ENCODE data around the gene CPLX1. TPM values are rescaled to one million over a fixed set of nuclear protein-coding genes. Genes with fewer than 3 reads are reported as not detected.
A peak's percentile ranks its signal among the peaks of the same experiment; 100 is the strongest.
"Not testable (repeated sequence)": the region's sequence is repeated elsewhere in the genome, so short reads cannot be mapped to it uniquely, and the experiment has no call there.

Gene CPLX1
- total RNA-seq, 5 donors from 2014 or later (not counting 1 experiment from before 2014, with no cell fraction given): 0.73 to 2.6 (median 1.2) TPM

GRCh38 chr4:777520-778262 is 48.2 kb downstream of the CPLX1 start:
- peaks cover 3 to 26% of the 10 kb centered on the region in 2 donors for H3K36me3 ChIP-seq (ENCODE audit: control insufficient read depth in 2 of 2, extremely low read depth in 1 of 2, insufficient read depth in 1 of 2, low read length in 1 of 2)
- no peaks in the 10 kb centered on the region for H3K9me3 ChIP-seq
- H3K4me3 ChIP-seq (ENCODE audit: control insufficient read depth in 1 of 2, extremely low read depth in 1 of 2, low read length in 1 of 2): no peak overlapping the region
- no peak overlapping the region for H3K27ac Mint-ChIP-seq
- whole genome bisulfite sequencing (ENCODE audit: insufficient coverage): no CpG with 5 or more reads among the region's 6 CpGs
- H3K9me3 Mint-ChIP-seq: no peaks in the 10 kb centered on the region
- ATAC-seq (replicated peaks in 1 of 4) (no peak), DNase-seq (no peak)
- peaks cover 36% of the 10 kb centered on the region for H3K36me3 Mint-ChIP-seq
- H3K4me3 Mint-ChIP-seq: peak overlapping the region in 1 of 3 donors; percentile 43
- ChIA-PET POLR2A (interaction anchor here in 1 of 2 donors (0.7 kb wide), 1 partner anchor 571 kb away, joined by 4 read pairs; no protein-coding TSS in a partner anchor), CTCF (no interaction called here)
- H3K27me3 ChIP-seq (replicated peaks in 1 of 2; ENCODE audit: control insufficient read depth in 2 of 2, extremely low read depth in 1 of 2, insufficient read depth in 2 of 2, low read length in 1 of 2): no peaks in the 10 kb centered on the region
- H3K4me1 Mint-ChIP-seq: peaks cover 65 to 74% (median 73%) of the 10 kb centered on the region in 3 donors
- H3K4me1 ChIP-seq (ENCODE audit: control insufficient read depth in 1 of 2, extremely low read depth in 1 of 2, insufficient read depth in 2 of 2, low read length in 2 of 2): peaks cover 10 to 71% of the 10 kb centered on the region in 2 experiments
- no peaks in the 10 kb centered on the region for H3K27me3 Mint-ChIP-seq
- H3K27ac ChIP-seq (ENCODE audit: low read length): no peak overlapping the region

- 98% methylated on average over 7 of the region's 9 CpGs for WGBS (ENCODE audit: insufficient coverage)
- no peaks in the 10 kb centered on the region for H3K9me3 Mint-ChIP-seq
- H3K4me3 ChIP-seq (ENCODE audit: control insufficient read depth in 1 of 2, extremely low read depth in 1 of 2, low read length in 1 of 2): no peak overlapping the region
- H3K27ac ChIP-seq (ENCODE audit: low read length): no peak overlapping the region
- ATAC-seq (replicated peaks in 1 of 4) (no peak), DNase-seq (no peak)
- H3K9me3 ChIP-seq: no peaks in the 10 kb centered on the region
- ChIA-PET CTCF (interaction anchor here in 1 of 2 donors (0.6 kb wide), 1 partner anchor 34 kb away, joined by 3 read pairs; no protein-coding TSS in a partner anchor), POLR2A (no interaction called here)
- peaks cover 60 to 72% (median 70%) of the 10 kb centered on the region in 3 donors for H3K4me1 Mint-ChIP-seq
- peaks cover 8 to 64% of the 10 kb centered on the region in 2 experiments for H3K4me1 ChIP-seq (ENCODE audit: control insufficient read depth in 1 of 2, extremely low read depth in 1 of 2, insufficient read depth in 2 of 2, low read length in 2 of 2)
- H3K27me3 Mint-ChIP-seq: no peaks in the 10 kb centered on the region
- no peaks in the 10 kb centered on the region for H3K27me3 ChIP-seq (replicated peaks in 1 of 2; ENCODE audit: control insufficient read depth in 2 of 2, extremely low read depth in 1 of 2, insufficient read depth in 2 of 2, low read length in 1 of 2)
- peaks cover 3 to 29% of the 10 kb centered on the region in 2 donors for H3K36me3 ChIP-seq (ENCODE audit: control insufficient read depth in 2 of 2, extremely low read depth in 1 of 2, insufficient read depth in 1 of 2, low read length in 1 of 2)
- H3K36me3 Mint-ChIP-seq: peaks cover 36% of the 10 kb centered on the region
- peak overlapping the region in 1 of 2 donors; percentile 31 for H3K27ac Mint-ChIP-seq
- H3K4me3 Mint-ChIP-seq: peak overlapping the region in 1 of 3 donors; percentile 43
Measured at GRCh38 chr4:776743-777441, 49.0 kb downstream of the CPLX1 start.

GRCh38 chr4:775485-775884 is 50.4 kb downstream of the CPLX1 start:
- WGBS (ENCODE audit: insufficient coverage): no CpG with 5 or more reads among the region's 2 CpGs
- H3K9me3 ChIP-seq; H3K27ac ChIP-seq (ENCODE audit: low read length); DNase-seq; H3K9me3 Mint-ChIP-seq; H3K27me3 Mint-ChIP-seq; ATAC-seq (replicated peaks in 1 of 4); POLR2A ChIA-PET; H3K4me3 ChIP-seq (ENCODE audit: control insufficient read depth in 1 of 2, extremely low read depth in 1 of 2, low read length in 1 of 2); H3K27me3 ChIP-seq (replicated peaks in 1 of 2; ENCODE audit: control insufficient read depth in 2 of 2, extremely low read depth in 1 of 2, insufficient read depth in 2 of 2, low read length in 1 of 2); CTCF ChIA-PET: not testable (repeated sequence)
- Mint-ChIP-seq H3K27ac (peak overlapping the region in 1 of 2 donors; percentile 6), H3K4me1 (peaks cover 56 to 73% (median 72%) of the 10 kb centered on the region in 3 donors), H3K4me3 (peak overlapping the region in 2 of 3 donors; percentile 21 to 63), H3K36me3 (peaks cover 37% of the 10 kb centered on the region)
- H3K36me3 ChIP-seq (ENCODE audit: control insufficient read depth in 2 of 2, extremely low read depth in 1 of 2, insufficient read depth in 1 of 2, low read length in 1 of 2): peaks cover 3 to 37% of the 10 kb centered on the region in 2 donors
- peaks cover 2 to 60% of the 10 kb centered on the region in 2 experiments for H3K4me1 ChIP-seq (ENCODE audit: control insufficient read depth in 1 of 2, extremely low read depth in 1 of 2, insufficient read depth in 2 of 2, low read length in 2 of 2)

- H3K27ac ChIP-seq (ENCODE audit: low read length); H3K9me3 Mint-ChIP-seq; H3K9me3 ChIP-seq; DNase-seq; H3K27me3 ChIP-seq (replicated peaks in 1 of 2; ENCODE audit: control insufficient read depth in 2 of 2, extremely low read depth in 1 of 2, insufficient read depth in 2 of 2, low read length in 1 of 2); ATAC-seq (replicated peaks in 1 of 4); H3K4me3 ChIP-seq (ENCODE audit: control insufficient read depth in 1 of 2, extremely low read depth in 1 of 2, low read length in 1 of 2); H3K27me3 Mint-ChIP-seq: not testable (repeated sequence)
- Mint-ChIP-seq H3K4me1 (peaks cover 50 to 73% (median 71%) of the 10 kb centered on the region in 3 donors), H3K27ac (peak overlapping the region in 1 of 2 donors; percentile 37), H3K36me3 (peaks cover 42% of the 10 kb centered on the region), H3K4me3 (peak overlapping the region; percentile 4 to 63 (median 43))
- ChIA-PET POLR2A (interaction anchor here in 1 of 2 donors (0.6 kb wide), 2 partner anchors 76 to 426 kb away, joined by 3 read pairs; no protein-coding TSS in a partner anchor), CTCF (interaction anchor here in 1 of 2 donors (0.6 kb wide), 1 partner anchor 325 kb away, joined by 3 read pairs; no protein-coding TSS in a partner anchor)
- WGBS (ENCODE audit: insufficient coverage): 94% methylated on average over 21 of the region's 30 CpGs
- H3K36me3 ChIP-seq (ENCODE audit: control insufficient read depth in 2 of 2, extremely low read depth in 1 of 2, insufficient read depth in 1 of 2, low read length in 1 of 2): peaks cover 3 to 41% of the 10 kb centered on the region in 2 donors
- H3K4me1 ChIP-seq (ENCODE audit: control insufficient read depth in 1 of 2, extremely low read depth in 1 of 2, insufficient read depth in 2 of 2, low read length in 2 of 2): peaks cover 0 to 50% of the 10 kb centered on the region in 2 experiments
Measured at GRCh38 chr4:774419-775092, 51.4 kb downstream of the CPLX1 start.

- DNase-seq (no peak), ATAC-seq (replicated peaks in 1 of 4) (no peak)
- H3K9me3 Mint-ChIP-seq: no peaks in the 10 kb centered on the region
- peaks cover 5 to 51% of the 10 kb centered on the region in 2 donors for H3K36me3 ChIP-seq (ENCODE audit: control insufficient read depth in 2 of 2, extremely low read depth in 1 of 2, insufficient read depth in 1 of 2, low read length in 1 of 2)
- H3K9me3 ChIP-seq: no peaks in the 10 kb centered on the region
- H3K27me3 Mint-ChIP-seq: no peaks in the 10 kb centered on the region
- H3K27ac ChIP-seq (ENCODE audit: low read length): no peak overlapping the region
- H3K36me3 Mint-ChIP-seq: peaks cover 41% of the 10 kb centered on the region
- H3K4me1 ChIP-seq (ENCODE audit: control insufficient read depth in 1 of 2, extremely low read depth in 1 of 2, insufficient read depth in 2 of 2, low read length in 2 of 2): peaks cover 0 to 47% of the 10 kb centered on the region in 2 experiments
- H3K4me3 ChIP-seq (ENCODE audit: control insufficient read depth in 1 of 2, extremely low read depth in 1 of 2, low read length in 1 of 2): no peak overlapping the region
- 98% methylated on average over 5 of the region's 9 CpGs for WGBS (ENCODE audit: insufficient coverage)
- no peak overlapping the region for H3K4me3 Mint-ChIP-seq
- peaks cover 45 to 71% (median 65%) of the 10 kb centered on the region in 3 donors for H3K4me1 Mint-ChIP-seq
- no peaks in the 10 kb centered on the region for H3K27me3 ChIP-seq (replicated peaks in 1 of 2; ENCODE audit: control insufficient read depth in 2 of 2, extremely low read depth in 1 of 2, insufficient read depth in 2 of 2, low read length in 1 of 2)
- CTCF ChIA-PET: no interaction called here
- POLR2A ChIA-PET: no interaction called here
- H3K27ac Mint-ChIP-seq: no peak overlapping the region
Measured at GRCh38 chr4:773214-773613, 52.7 kb downstream of the CPLX1 start.

- DNase-seq (no peak), ATAC-seq (replicated peaks in 1 of 4) (peak in 1 of 4 experiments; percentile 24)
- peaks cover 37% of the 10 kb centered on the region for H3K36me3 Mint-ChIP-seq
- H3K4me3 Mint-ChIP-seq: no peak overlapping the region
- H3K36me3 ChIP-seq (ENCODE audit: control insufficient read depth in 2 of 2, extremely low read depth in 1 of 2, insufficient read depth in 1 of 2, low read length in 1 of 2): peaks cover 8 to 49% of the 10 kb centered on the region in 2 donors
- no peak overlapping the region for H3K27ac Mint-ChIP-seq
- H3K27me3 ChIP-seq (replicated peaks in 1 of 2; ENCODE audit: control insufficient read depth in 2 of 2, extremely low read depth in 1 of 2, insufficient read depth in 2 of 2, low read length in 1 of 2): no peaks in the 10 kb centered on the region
- 97% methylated on average over 6 of the region's 8 CpGs for WGBS (ENCODE audit: insufficient coverage)
- H3K4me1 Mint-ChIP-seq: peaks cover 41 to 67% (median 61%) of the 10 kb centered on the region in 3 donors
- ChIA-PET CTCF (no interaction called here), POLR2A (no interaction called here)
- no peak overlapping the region for H3K4me3 ChIP-seq (ENCODE audit: control insufficient read depth in 1 of 2, extremely low read depth in 1 of 2, low read length in 1 of 2)
- no peak overlapping the region for H3K27ac ChIP-seq (ENCODE audit: low read length)
- no peaks in the 10 kb centered on the region for H3K9me3 Mint-ChIP-seq
- no peaks in the 10 kb centered on the region for H3K27me3 Mint-ChIP-seq
- H3K4me1 ChIP-seq (ENCODE audit: control insufficient read depth in 1 of 2, extremely low read depth in 1 of 2, insufficient read depth in 2 of 2, low read length in 2 of 2): peaks cover 0 to 47% of the 10 kb centered on the region in 2 experiments
- no peaks in the 10 kb centered on the region for H3K9me3 ChIP-seq
Measured at GRCh38 chr4:772776-773175, 53.2 kb downstream of the CPLX1 start.

All from T-cell (primary cell).